CD4-positive, alpha-beta memory T cell (primary cell): Measurements from ENCODE around the gene TMEM141. TPM values are rescaled to one million over a fixed set of nuclear protein-coding genes. Genes with fewer than 3 reads are reported as not detected.
"Not testable (repeated sequence)": the region's sequence is repeated elsewhere in the genome, so short reads cannot be mapped to it uniquely, and the experiment has no call there.

ENCODE experiments used
- CTCF ChIA-PET: fragments of 350-600 bp; sonication (Branson Sonifier 250); formaldehyde crosslinking; loops from one replicate; lab custom pipeline; 2021; ENCODE audit warnings: inconsistent platforms; ENCODE audit not compliant: partially characterized antibody; lab: Charles Lee
- POLR2A ChIA-PET: fragments of 350-600 bp; sonication (Branson Sonifier 250); formaldehyde crosslinking; loops from one replicate; lab custom pipeline; 2021; ENCODE audit not compliant: partially characterized antibody; lab: Charles Lee
- DNase-seq, 5 donors: peaks; one replicate each; pipeline versions ENCODE4 v3.0.0 to v3.0.0-alpha.2; 2020 to 2022; ENCODE audit warnings: mixed read lengths in 1 of 5
- H3K27ac ChIP-seq: one replicate; pipeline ENCODE4 v1.7.0; 2013; ENCODE audit warnings: low read depth, low read length
- H3K27me3 ChIP-seq: 2 replicates; pipeline ENCODE4 v1.7.0; 2013; ENCODE audit warnings: mild to moderate bottlenecking, low read length, moderate library complexity; ENCODE audit not compliant: insufficient read depth
- H3K36me3 ChIP-seq: 2 replicates; pipeline ENCODE4 v1.7.0; 2013; ENCODE audit warnings: mild to moderate bottlenecking, low read length, moderate library complexity; ENCODE audit not compliant: insufficient read depth
- H3K4me1 ChIP-seq: 2 replicates; pipeline ENCODE4 v1.7.0; 2013; ENCODE audit warnings: mild to moderate bottlenecking, low read length, moderate library complexity; ENCODE audit not compliant: insufficient read depth
- H3K4me3 ChIP-seq, 2 donors: one replicate each; pipeline ENCODE4 v1.7.0; 2013; ENCODE audit warnings: low read length in 2 of 2, mild to moderate bottlenecking in 1 of 2
- H3K9me3 ChIP-seq, 2 donors: one replicate each; pipeline ENCODE4 v1.7.0; 2013; ENCODE audit warnings: low read length in 2 of 2, control low read depth in 1 of 2; ENCODE audit not compliant: control insufficient read depth in 1 of 2
- H3K27ac Mint-ChIP-seq, 7 donors: one replicate each; pipeline ENCODE4 v1.8.0; 2020 to 2021; ENCODE audit warnings: mixed read lengths in 7 of 7, mild to moderate bottlenecking in 6 of 7, inconsistent platforms in 3 of 7, moderate library complexity in 3 of 7
- H3K27me3 Mint-ChIP-seq, 2 donors: one replicate each; pipeline ENCODE4 v1.8.0; 2020 to 2021; ENCODE audit warnings: mixed read lengths in 2 of 2
- H3K36me3 Mint-ChIP-seq, 2 donors: one replicate each; pipeline ENCODE4 v1.8.0; 2020 to 2021; ENCODE audit warnings: mixed read lengths in 2 of 2, inconsistent platforms in 1 of 2, mild to moderate bottlenecking in 1 of 2
- H3K4me1 Mint-ChIP-seq, 4 donors: one replicate each; pipeline ENCODE4 v1.8.0; 2020 to 2021; ENCODE audit warnings: mixed read lengths in 4 of 4, mild to moderate bottlenecking in 1 of 4
- H3K4me3 Mint-ChIP-seq, 8 donors: one replicate each; pipeline ENCODE4 v1.8.0; 2020 to 2021; ENCODE audit warnings: mixed read lengths in 8 of 8, mild to moderate bottlenecking in 7 of 8, moderate library complexity in 6 of 8, inconsistent platforms in 3 of 8
- H3K9me3 Mint-ChIP-seq, 8 donors: one replicate each; pipeline ENCODE4 v1.8.0; 2020 to 2021; ENCODE audit warnings: mixed read lengths in 8 of 8, mild to moderate bottlenecking in 5 of 8, inconsistent platforms in 3 of 8, moderate library complexity in 1 of 8
- intact Hi-C: fragments of 100-400 bp; cut with micrococcal nuclease; formaldehyde crosslinking; loops from one replicate; pipeline ENCODE4 v1.15.1; 2023
- polyA plus RNA-seq, 2 donors: library from polyadenylated mRNA; unstranded; fragments of 300-500 nt; fragmentation: Illumina TruSeq; gene quantifications; one replicate each; pipeline ENCODE4 v1.2.3, GENCODE V29; 2021
- total RNA-seq, 2 experiments: library from RNA; stranded (reverse); gene quantifications; one replicate each; pipeline ENCODE4 v1.2.3, GENCODE V29; 2021

Gene TMEM141
- total and polyA plus RNA-seq, 4 experiments from 2014 or later = 34.3 to 53.4 (median 44.7) TPM

- peaks cover 0 to 16% of the 10 kb centered on the region in 2 donors for H3K36me3 Mint-ChIP-seq
- CTCF ChIA-PET, H3K36me3 ChIP-seq, H3K4me1 ChIP-seq, H3K4me3 Mint-ChIP-seq, H3K9me3 ChIP-seq, DNase-seq, H3K27me3 ChIP-seq, H3K27ac Mint-ChIP-seq, H3K4me3 ChIP-seq, H3K9me3 Mint-ChIP-seq, POLR2A ChIA-PET, H3K27ac ChIP-seq, H3K27me3 Mint-ChIP-seq, intact Hi-C loops: not testable (repeated sequence)
- peaks cover 2 to 11% (median 6%) of the 10 kb centered on the region in 4 donors for H3K4me1 Mint-ChIP-seq
Observed at GRCh38 chr9:136837856-136838277, 46.7 kb downstream of the TMEM141 start.

GRCh38 chr9:136838314-136839228 lies 47.4 kb downstream of the TMEM141 start:
- H3K4me1 Mint-ChIP-seq = peaks cover 4 to 15% (median 8%) of the 10 kb centered on the region in 4 donors
- H3K27ac Mint-ChIP-seq = peak overlapping the region in 1 of 7 donors; percentile 65
- no peaks in the 10 kb centered on the region for H3K9me3 ChIP-seq
- no peaks in the 10 kb centered on the region for H3K27me3 ChIP-seq
- DNase-seq = peak in 1 of 5 donors; percentile 28
- no peak overlapping the region for H3K4me3 ChIP-seq
- no peak overlapping the region for H3K27ac ChIP-seq
- H3K27me3 Mint-ChIP-seq = peaks cover 1 to 3% of the 10 kb centered on the region in 2 donors
- H3K4me3 Mint-ChIP-seq = no peak overlapping the region
- no peaks in the 10 kb centered on the region for H3K9me3 Mint-ChIP-seq
- ChIA-PET CTCF (interaction anchor here (1.4 kb wide), 1 partner anchor 18 kb away, joined by 3 read pairs; no protein-coding TSS in a partner anchor), POLR2A (no interaction called here)
- H3K36me3 ChIP-seq = no peaks in the 10 kb centered on the region
- intact Hi-C loops = no loop called here
- peaks cover 12% of the 10 kb centered on the region for H3K4me1 ChIP-seq
- peaks cover 0 to 16% of the 10 kb centered on the region in 2 donors for H3K36me3 Mint-ChIP-seq

- Histone ChIP-seq H3K9me3 (no peaks in the 10 kb centered on the region), H3K36me3 (no peaks in the 10 kb centered on the region), H3K27me3 (no peaks in the 10 kb centered on the region), H3K4me3 (no peak overlapping the region), H3K4me1 (peaks cover 13% of the 10 kb centered on the region), H3K27ac (no peak overlapping the region)
- intact Hi-C loops = loop anchor here (5.0 kb wide), 1 partner anchor 32 kb away; the partner anchor contains the start of gene RABL6
- POLR2A ChIA-PET = no interaction called here
- CTCF ChIA-PET = interaction anchor here (1.4 kb wide), 1 partner anchor 17 kb away, joined by 3 read pairs; no protein-coding TSS in a partner anchor
- Mint-ChIP-seq H3K27ac (peak overlapping the region in 2 of 7 donors; percentile 31 to 81), H3K4me1 (peaks cover 5 to 18% (median 10%) of the 10 kb centered on the region in 4 donors), H3K4me3 (peak overlapping the region in 1 of 8 donors; percentile 74), H3K36me3 (peaks cover 0 to 10% of the 10 kb centered on the region in 2 donors), H3K9me3 (no peaks in the 10 kb centered on the region), H3K27me3 (peaks cover 3% of the 10 kb centered on the region in 2 donors)
- peak in 1 of 5 donors; percentile 22 for DNase-seq
Observed at GRCh38 chr9:136839229-136840139, 48.3 kb downstream of the TMEM141 start.

- CTCF ChIA-PET = interaction anchor here (1.4 to 4.9 kb wide), 2 partner anchors 16 to 195 kb away, joined by 3 to 36 read pairs; no protein-coding TSS in a partner anchor
- Mint-ChIP-seq H3K4me1 (peaks cover 5 to 18% (median 10%) of the 10 kb centered on the region in 4 donors), H3K36me3 (peaks cover 0 to 10% of the 10 kb centered on the region in 2 donors), H3K9me3 (no peaks in the 10 kb centered on the region), H3K27ac (peak overlapping the region in 2 of 7 donors; percentile 31 to 81), H3K4me3 (peak overlapping the region in 1 of 8 donors; percentile 74), H3K27me3 (peaks cover 3 to 5% of the 10 kb centered on the region in 2 donors)
- POLR2A ChIA-PET = interaction anchor here (0.9 to 1.0 kb wide), 2 partner anchors 25 to 33 kb away, joined by 3 to 5 read pairs; partner anchors contain the start of gene RABL6
- H3K27ac ChIP-seq = no peak overlapping the region
- no peak for DNase-seq
- no peaks in the 10 kb centered on the region for H3K27me3 ChIP-seq
- H3K4me1 ChIP-seq = peaks cover 13% of the 10 kb centered on the region
- no peaks in the 10 kb centered on the region for H3K9me3 ChIP-seq
- H3K36me3 ChIP-seq = no peaks in the 10 kb centered on the region
- intact Hi-C loops = loop anchor here (5.0 kb wide), 1 partner anchor 33 kb away; the partner anchor contains the start of gene RABL6
- no peak overlapping the region for H3K4me3 ChIP-seq
Observed at GRCh38 chr9:136840140-136840876, 49.2 kb downstream of the TMEM141 start.

GRCh38 chr9:136840877-136841645 lies 49.9 kb downstream of the TMEM141 start:
- H3K4me1 ChIP-seq = peaks cover 13% of the 10 kb centered on the region
- no peaks in the 10 kb centered on the region for H3K27me3 ChIP-seq
- Mint-ChIP-seq H3K27me3 (peaks cover 3 to 6% of the 10 kb centered on the region in 2 donors), H3K9me3 (no peaks in the 10 kb centered on the region), H3K4me3 (no peak overlapping the region), H3K4me1 (peaks cover 5 to 18% (median 10%) of the 10 kb centered on the region in 4 donors), H3K36me3 (peaks cover 0 to 10% of the 10 kb centered on the region in 2 donors), H3K27ac (peak overlapping the region in 1 of 7 donors; percentile 86)
- H3K4me3 ChIP-seq = no peak overlapping the region
- no peak for DNase-seq
- POLR2A ChIA-PET = interaction anchor here (0.9 to 1.2 kb wide), 3 partner anchors 25 to 400 kb away, joined by 3 to 5 read pairs (median 4); partner anchors contain the start of genes RABL6 and TUBB4B
- no peaks in the 10 kb centered on the region for H3K9me3 ChIP-seq
- CTCF ChIA-PET = interaction anchor here (0.9 to 4.9 kb wide), 5 partner anchors 21 to 206 kb away, joined by 3 to 36 read pairs (median 5); no protein-coding TSS in a partner anchor
- intact Hi-C loops = loop anchor here (5.0 kb wide), 1 partner anchor 34 kb away; the partner anchor contains the start of gene RABL6
- H3K27ac ChIP-seq = no peak overlapping the region
- no peaks in the 10 kb centered on the region for H3K36me3 ChIP-seq
